ENCODE results near the gene FUOM. TPM values are rescaled to one million over a fixed set of nuclear protein-coding genes. Genes with fewer than 3 reads are reported as not detected.
A peak's percentile ranks its signal among the peaks of the same experiment; 100 is the strongest.

The FUOM gene
- total and polyA plus RNA-seq, 7 experiments from 2014 or later: 11.2 to 24.6 (median 20.5) TPM

DNA sequence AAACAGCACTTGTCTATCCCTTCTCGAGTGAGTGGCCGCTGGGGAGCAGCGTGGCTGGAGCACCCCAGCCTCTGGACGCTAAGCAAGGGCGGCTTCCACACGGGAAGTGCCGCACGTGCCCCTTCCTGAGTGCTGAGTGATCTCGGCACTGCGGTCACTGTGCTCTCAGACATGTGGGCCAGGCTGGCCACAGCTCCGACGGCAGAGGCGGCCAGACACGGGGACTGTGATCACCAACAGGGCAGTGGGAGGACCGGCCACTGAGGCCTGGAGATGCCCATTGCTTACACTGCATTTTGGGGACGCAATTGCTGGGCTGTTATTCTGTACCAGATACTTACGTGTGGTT is 8.3 kb upstream of the FUOM start:
- POLR2A ChIA-PET: no interaction called here
- Histone ChIP-seq H3K27me3 (ENCODE audit: control insufficient read depth in 2 of 2, insufficient read depth in 2 of 2, low read length in 2 of 2) (no peaks in the 10 kb centered on the region), H3K36me3 (ENCODE audit: control insufficient read depth in 2 of 3, insufficient read depth in 3 of 3, low read length in 3 of 3) (peaks cover 0 to 69% (median 0%) of the 10 kb centered on the region in 3 experiments), H3K4me3 (ENCODE audit: low read length) (no peak overlapping the region), H3K4me1 (ENCODE audit: control insufficient read depth in 2 of 2, insufficient read depth in 2 of 2, low read length in 2 of 2) (no peaks in the 10 kb centered on the region), H3K27ac (ENCODE audit: low read depth, low read length) (no peak overlapping the region), H3K9me3 (ENCODE audit: control insufficient read depth in 2 of 3, low read length in 3 of 3) (no peaks in the 10 kb centered on the region)
- CTCF ChIA-PET: no interaction called here
- Mint-ChIP-seq H3K27ac (no peak overlapping the region), H3K36me3 (peaks cover 0 to 37% (median 10%) of the 10 kb centered on the region in 5 donors), H3K27me3 (no peaks in the 10 kb centered on the region), H3K9me3 (peaks cover 0 to 1% (median 0%) of the 10 kb centered on the region in 11 donors), H3K4me3 (no peak overlapping the region), H3K4me1 (peaks cover 0 to 4% (median 0%) of the 10 kb centered on the region in 7 donors)
- intact Hi-C loops (cut with micrococcal nuclease): no loop called here
- DNase-seq: no peak
- ATAC-seq: no peak

- POLR2A ChIA-PET: no interaction called here
- peaks cover 0 to 67% (median 0%) of the 10 kb centered on the region in 3 experiments for H3K36me3 ChIP-seq (ENCODE audit: control insufficient read depth in 2 of 3, insufficient read depth in 3 of 3, low read length in 3 of 3)
- peaks cover 0 to 1% (median 0%) of the 10 kb centered on the region in 11 donors for H3K9me3 Mint-ChIP-seq
- no peaks in the 10 kb centered on the region for H3K9me3 ChIP-seq (ENCODE audit: control insufficient read depth in 2 of 3, low read length in 3 of 3)
- intact Hi-C loops (cut with micrococcal nuclease): no loop called here
- H3K27me3 Mint-ChIP-seq: no peaks in the 10 kb centered on the region
- no peak overlapping the region for H3K27ac ChIP-seq (ENCODE audit: low read depth, low read length)
- H3K4me1 Mint-ChIP-seq: peaks cover 0 to 4% (median 0%) of the 10 kb centered on the region in 7 donors
- H3K36me3 Mint-ChIP-seq: peaks cover 0 to 37% (median 10%) of the 10 kb centered on the region in 5 donors
- H3K27me3 ChIP-seq (ENCODE audit: control insufficient read depth in 2 of 2, insufficient read depth in 2 of 2, low read length in 2 of 2): no peaks in the 10 kb centered on the region
- ATAC-seq (no peak), DNase-seq (no peak)
- H3K27ac Mint-ChIP-seq: no peak overlapping the region
- H3K4me3 Mint-ChIP-seq: no peak overlapping the region
- H3K4me1 ChIP-seq (ENCODE audit: control insufficient read depth in 2 of 2, insufficient read depth in 2 of 2, low read length in 2 of 2): no peaks in the 10 kb centered on the region
- no peak overlapping the region for H3K4me3 ChIP-seq (ENCODE audit: low read length)
- CTCF ChIA-PET: no interaction called here
Observed at GRCh38 chr10:133365461-133366129, 7.8 kb upstream of the FUOM start.

- H3K36me3 Mint-ChIP-seq: peaks cover 0 to 34% (median 10%) of the 10 kb centered on the region in 5 donors
Observed at GRCh38 chr10:133364645-133365431, 7.0 kb upstream of the FUOM start.

DNA sequence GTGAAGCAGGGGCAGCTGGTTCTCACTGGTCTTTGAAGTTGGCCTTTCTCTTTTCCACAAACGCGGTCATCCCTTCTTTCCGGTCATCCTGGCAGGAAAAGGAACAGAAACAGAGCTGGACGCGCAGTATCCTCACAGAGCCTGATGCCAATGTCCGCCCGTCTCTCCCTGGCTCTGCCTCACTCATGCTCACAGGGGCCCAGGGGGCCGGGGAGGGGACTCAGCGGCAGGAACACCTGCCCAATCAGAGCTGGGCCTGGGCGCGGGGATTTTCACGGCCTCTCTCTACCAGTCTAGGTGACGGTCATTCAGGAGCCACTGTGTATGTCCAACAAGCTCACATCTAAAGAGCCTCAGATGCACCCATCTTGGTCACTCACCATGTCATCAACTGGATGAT is 5.0 kb upstream of the FUOM start:
- H3K9me3 ChIP-seq (ENCODE audit: control insufficient read depth in 2 of 3, low read length in 3 of 3): no peaks in the 10 kb centered on the region
- DNase-seq (no peak), ATAC-seq (no peak)
- no peak overlapping the region for H3K27ac ChIP-seq (ENCODE audit: low read depth, low read length)
- intact Hi-C loops (cut with micrococcal nuclease): no loop called here
- peaks cover 0 to 39% (median 0%) of the 10 kb centered on the region in 3 experiments for H3K36me3 ChIP-seq (ENCODE audit: control insufficient read depth in 2 of 3, insufficient read depth in 3 of 3, low read length in 3 of 3)
- Mint-ChIP-seq H3K4me1 (no peaks in the 10 kb centered on the region), H3K4me3 (no peak overlapping the region), H3K27me3 (no peaks in the 10 kb centered on the region), H3K36me3 (peaks cover 0 to 27% (median 10%) of the 10 kb centered on the region in 5 donors), H3K9me3 (peaks cover 0 to under 1% (median 0%) of the 10 kb centered on the region in 11 donors), H3K27ac (no peak overlapping the region)
- no peak overlapping the region for H3K4me3 ChIP-seq (ENCODE audit: low read length)
- no peaks in the 10 kb centered on the region for H3K27me3 ChIP-seq (ENCODE audit: control insufficient read depth in 2 of 2, insufficient read depth in 2 of 2, low read length in 2 of 2)
- no peaks in the 10 kb centered on the region for H3K4me1 ChIP-seq (ENCODE audit: control insufficient read depth in 2 of 2, insufficient read depth in 2 of 2, low read length in 2 of 2)
- CTCF ChIA-PET: no interaction called here
- POLR2A ChIA-PET: no interaction called here

More at GRCh38 chr10:133364645-133365431, 7.0 kb upstream of the FUOM start:
- intact Hi-C loops (cut with micrococcal nuclease): no loop called here
- ATAC-seq: no peak
- Mint-ChIP-seq H3K9me3 (peaks cover 0 to 1% (median 0%) of the 10 kb centered on the region in 11 donors), H3K27ac (peak overlapping the region in 1 of 9 donors; percentile 48), H3K27me3 (no peaks in the 10 kb centered on the region), H3K4me3 (no peak overlapping the region), H3K4me1 (no peaks in the 10 kb centered on the region)
- H3K36me3 ChIP-seq (ENCODE audit: control insufficient read depth in 2 of 3, insufficient read depth in 3 of 3, low read length in 3 of 3): peaks cover 0 to 59% (median 0%) of the 10 kb centered on the region in 3 experiments
- ChIA-PET POLR2A (no interaction called here), CTCF (no interaction called here)
- DNase-seq: no peak
- H3K4me3 ChIP-seq (ENCODE audit: low read length): no peak overlapping the region
- H3K4me1 ChIP-seq (ENCODE audit: control insufficient read depth in 2 of 2, insufficient read depth in 2 of 2, low read length in 2 of 2): no peaks in the 10 kb centered on the region
- H3K27me3 ChIP-seq (ENCODE audit: control insufficient read depth in 2 of 2, insufficient read depth in 2 of 2, low read length in 2 of 2): no peaks in the 10 kb centered on the region
- H3K9me3 ChIP-seq (ENCODE audit: control insufficient read depth in 2 of 3, low read length in 3 of 3): no peaks in the 10 kb centered on the region
- no peak overlapping the region for H3K27ac ChIP-seq (ENCODE audit: low read depth, low read length)

GRCh38 chr10:133361773-133362441 is 4.1 kb upstream of the FUOM start:
- peak overlapping the region in 2 of 9 donors; percentile 53 to 60 for H3K27ac Mint-ChIP-seq
- no peak for ATAC-seq
- H3K4me1 Mint-ChIP-seq: no peaks in the 10 kb centered on the region
- no peak overlapping the region for H3K27ac ChIP-seq (ENCODE audit: low read depth, low read length)
- no peaks in the 10 kb centered on the region for H3K4me1 ChIP-seq (ENCODE audit: control insufficient read depth in 2 of 2, insufficient read depth in 2 of 2, low read length in 2 of 2)
- peaks cover 0 to 36% (median 0%) of the 10 kb centered on the region in 3 experiments for H3K36me3 ChIP-seq (ENCODE audit: control insufficient read depth in 2 of 3, insufficient read depth in 3 of 3, low read length in 3 of 3)
- DNase-seq: no peak
- H3K9me3 Mint-ChIP-seq: no peaks in the 10 kb centered on the region
- no peaks in the 10 kb centered on the region for H3K9me3 ChIP-seq (ENCODE audit: control insufficient read depth in 2 of 3, low read length in 3 of 3)
- no peak overlapping the region for H3K4me3 Mint-ChIP-seq
- CTCF ChIA-PET: interaction anchor here (1.2 kb wide), 1 partner anchor 32 kb away, joined by 6 read pairs; no protein-coding TSS in a partner anchor
- no peaks in the 10 kb centered on the region for H3K27me3 ChIP-seq (ENCODE audit: control insufficient read depth in 2 of 2, insufficient read depth in 2 of 2, low read length in 2 of 2)
- H3K36me3 Mint-ChIP-seq: peaks cover 0 to 25% (median 10%) of the 10 kb centered on the region in 5 donors
- no peaks in the 10 kb centered on the region for H3K27me3 Mint-ChIP-seq
- POLR2A ChIA-PET: interaction anchor here (0.6 to 1.3 kb wide), 2 partner anchors 18 to 34 kb away, joined by 3 read pairs; no protein-coding TSS in a partner anchor
- H3K4me3 ChIP-seq (ENCODE audit: low read length): no peak overlapping the region
- intact Hi-C loops (cut with micrococcal nuclease): no loop called here

GRCh38 chr10:133361227-133361626 is 3.4 kb upstream of the FUOM start:
- no peaks in the 10 kb centered on the region for H3K9me3 Mint-ChIP-seq
- ChIA-PET POLR2A (interaction anchor here (1.3 kb wide), 1 partner anchor 34 kb away, joined by 3 read pairs; no protein-coding TSS in a partner anchor), CTCF (interaction anchor here (0.6 to 1.2 kb wide), 2 partner anchors 9 to 32 kb away, joined by 3 to 6 read pairs; no protein-coding TSS in a partner anchor)
- H3K27me3 ChIP-seq (ENCODE audit: control insufficient read depth in 2 of 2, insufficient read depth in 2 of 2, low read length in 2 of 2): no peaks in the 10 kb centered on the region
- no peaks in the 10 kb centered on the region for H3K27me3 Mint-ChIP-seq
- DNase-seq (no peak), ATAC-seq (no peak)
- H3K4me1 ChIP-seq (ENCODE audit: control insufficient read depth in 2 of 2, insufficient read depth in 2 of 2, low read length in 2 of 2): no peaks in the 10 kb centered on the region
- intact Hi-C loops (cut with micrococcal nuclease): no loop called here
- no peak overlapping the region for H3K27ac ChIP-seq (ENCODE audit: low read depth, low read length)
- no peak overlapping the region for H3K4me3 ChIP-seq (ENCODE audit: low read length)
- H3K27ac Mint-ChIP-seq: peak overlapping the region in 2 of 9 donors; percentile 43 to 60
- H3K4me1 Mint-ChIP-seq: peaks cover 0 to 1% (median 0%) of the 10 kb centered on the region in 7 donors
- no peak overlapping the region for H3K4me3 Mint-ChIP-seq
- H3K9me3 ChIP-seq (ENCODE audit: control insufficient read depth in 2 of 3, low read length in 3 of 3): no peaks in the 10 kb centered on the region
- H3K36me3 Mint-ChIP-seq: peaks cover 0 to 25% (median 10%) of the 10 kb centered on the region in 5 donors
- peaks cover 0 to 30% (median 0%) of the 10 kb centered on the region in 3 experiments for H3K36me3 ChIP-seq (ENCODE audit: control insufficient read depth in 2 of 3, insufficient read depth in 3 of 3, low read length in 3 of 3)

Data from naive thymus-derived CD4-positive, alpha-beta T cell (primary cell).